Raji (cell line): ENCODE measurements around the gene TOMM5.

Experiments
- POLR2A ChIP-seq: IDR thresholded peaks from 2 replicates; pipeline ENCODE4 v1.6.1; 2011; ENCODE audit warnings: low read depth, low read length, control low read depth; ENCODE audit not compliant: insufficient read depth

TOMM5 gene

DNA sequence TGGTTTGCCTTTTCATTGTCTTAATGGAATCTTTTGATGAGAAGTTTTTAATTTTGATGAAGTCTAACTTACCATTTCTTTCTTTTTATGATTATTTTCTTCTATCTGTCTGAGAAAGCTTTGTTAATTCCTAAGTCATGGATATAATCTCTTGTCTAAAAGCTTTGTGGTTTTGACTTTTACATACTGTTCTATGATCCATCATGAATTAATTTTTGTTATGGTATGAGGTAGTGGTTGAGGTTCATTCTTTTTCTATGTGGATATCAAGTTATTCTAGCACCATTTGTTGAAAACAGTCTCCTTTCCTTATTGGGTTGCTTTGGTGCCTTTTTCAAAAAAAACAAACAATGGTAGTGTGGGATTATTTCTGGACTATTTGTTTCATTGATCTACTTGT is 36.6 kb downstream of the TOMM5 start:
- no peak for TF ChIP-seq POLR2A

GRCh38 chr9:37554318-37554717 is 38.1 kb downstream of the TOMM5 start:
- TF ChIP-seq POLR2A = no peak

DNA sequence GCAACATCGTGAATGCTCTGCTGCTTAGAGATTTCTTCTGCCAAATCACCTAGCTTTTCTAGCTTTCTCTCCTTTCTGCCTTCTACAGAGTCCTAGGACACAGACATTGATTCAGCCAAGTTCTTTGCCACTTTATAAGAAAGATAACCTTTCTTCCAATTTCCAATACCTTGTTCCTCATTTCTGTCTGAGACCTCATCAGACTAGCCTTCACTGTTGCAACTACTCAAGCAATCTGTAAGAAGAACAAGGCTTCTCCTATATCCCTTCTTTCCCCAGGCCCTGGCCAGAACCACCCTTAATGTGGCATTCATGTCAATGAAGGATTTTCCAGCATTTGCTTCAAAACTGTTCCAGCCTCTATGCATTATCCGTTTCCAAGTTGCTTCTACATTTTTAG is 40.5 kb downstream of the TOMM5 start:
- no peak for TF ChIP-seq POLR2A

DNA sequence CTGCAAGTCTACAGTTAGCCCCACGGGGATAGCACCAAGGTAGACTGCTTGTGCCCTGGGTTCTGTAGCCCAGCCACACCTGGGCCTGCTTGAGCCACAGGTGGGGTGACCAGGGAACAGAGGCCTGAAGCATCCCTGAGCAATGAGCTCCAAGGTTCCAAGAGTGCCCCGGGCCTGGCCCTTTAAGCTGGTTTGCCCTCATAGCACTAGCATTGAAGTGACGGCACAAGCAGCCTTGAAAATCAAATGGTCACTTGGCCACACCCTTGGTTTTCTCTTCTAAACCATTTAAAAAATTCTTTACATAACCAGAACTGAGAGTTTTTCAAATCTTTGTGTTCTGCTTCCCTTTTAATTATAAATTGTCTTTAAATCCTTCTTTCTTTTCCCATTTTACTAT is 40.9 kb downstream of the TOMM5 start:
- no peak for TF ChIP-seq POLR2A

- no peak for TF ChIP-seq POLR2A
These were observed 41.6 kb downstream of the TOMM5 start for GRCh38 chr9:37550781-37551180.

DNA sequence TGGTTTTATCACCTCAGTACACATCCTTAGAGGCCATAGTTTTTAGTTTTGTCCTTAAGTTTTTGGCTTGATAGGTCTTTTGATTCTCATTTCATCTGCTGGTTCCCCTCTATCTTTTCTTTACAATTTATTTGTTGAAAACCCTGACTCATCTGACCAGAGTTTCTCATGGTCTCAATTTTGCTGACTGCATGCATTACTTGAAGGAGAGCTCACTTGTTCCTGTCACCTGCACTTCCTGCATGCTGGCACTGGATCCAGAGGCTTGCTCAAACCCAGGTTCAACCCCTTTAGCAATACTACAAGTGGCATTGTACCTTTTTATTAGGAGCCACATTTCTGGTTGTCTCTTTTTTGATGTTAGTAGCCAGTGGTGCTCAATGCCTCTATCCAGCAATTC is 42.9 kb downstream of the TOMM5 start:
- TF ChIP-seq POLR2A = no peak

DNA sequence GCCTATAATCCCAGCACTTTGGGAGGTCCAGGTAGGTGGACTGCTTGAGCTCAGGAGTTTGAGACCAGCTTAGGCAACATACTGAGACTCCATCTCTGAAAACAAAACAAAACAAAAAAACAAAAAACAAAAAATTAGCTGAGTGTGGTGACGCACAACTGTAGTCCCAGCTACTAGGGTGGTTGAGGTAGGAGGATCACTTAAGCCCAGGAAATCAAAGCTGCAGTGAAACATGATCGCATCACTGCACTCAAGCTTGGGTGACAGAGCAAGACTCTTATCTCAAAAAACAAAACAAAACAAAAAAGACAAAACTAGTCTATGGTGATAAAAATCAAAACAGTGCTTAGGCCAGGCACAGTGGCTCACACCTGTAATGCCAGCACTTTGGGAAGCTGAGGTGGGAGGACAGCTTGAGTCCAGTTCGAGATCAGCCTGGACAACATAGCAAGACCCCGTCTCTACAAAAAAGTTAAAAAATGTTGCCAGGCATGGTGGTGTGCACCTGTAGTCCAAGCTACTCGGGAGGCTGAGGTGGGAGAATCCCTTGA is 45.0 kb downstream of the TOMM5 start:
- no peak for TF ChIP-seq POLR2A

GRCh38 chr9:37543468-37543867 is 48.9 kb downstream of the TOMM5 start:
- TF ChIP-seq POLR2A = no peak

GRCh38 chr9:37542895-37543294 is 49.5 kb downstream of the TOMM5 start:
- TF ChIP-seq POLR2A = no peak

GRCh38 chr9:37542488-37542887 is 49.9 kb downstream of the TOMM5 start:
- TF ChIP-seq POLR2A = no peak

- TF ChIP-seq POLR2A = no peak
These were observed 50.9 kb downstream of the TOMM5 start for GRCh38 chr9:37541465-37541864.

DNA sequence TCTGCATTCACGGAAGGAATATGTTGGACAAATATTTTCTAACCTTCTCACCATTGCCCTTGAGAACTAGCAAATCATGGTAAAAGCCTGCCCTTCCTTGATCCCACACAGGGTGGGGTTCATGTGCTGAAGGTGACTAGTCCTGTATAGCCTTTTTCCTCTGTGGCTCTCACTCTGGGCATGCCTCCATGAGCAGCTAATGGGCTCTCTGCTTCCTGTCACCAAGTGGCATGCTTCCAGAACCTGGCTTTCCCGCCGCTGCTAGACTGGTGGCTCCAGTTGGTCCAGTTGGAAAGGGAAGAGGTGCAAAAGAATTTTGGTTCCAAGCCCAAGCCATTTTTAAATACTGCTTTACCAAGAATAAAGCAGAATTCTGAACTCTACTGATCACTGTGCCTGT is 51.8 kb downstream of the TOMM5 start:
- no peak for TF ChIP-seq POLR2A

- no peak for TF ChIP-seq POLR2A
These were observed 52.8 kb downstream of the TOMM5 start for GRCh38 chr9:37539634-37540033.
